Sigmoid colon (tissue), 7 donors: ENCODE results near the gene LRRC56. TPM values are rescaled to one million over a fixed set of nuclear protein-coding genes. Genes with fewer than 3 reads are reported as not detected.

Source experiments
- DNase-seq: peaks from one replicate; pipeline ENCODE4 v3.0.0-alpha.2; 2019
- H3K27ac ChIP-seq, 4 donors: fragments of 200-600 bp; sonication (generic); one replicate each; pipeline ENCODE4 v1.5.1; 2016 to 2019; ENCODE audit warnings: mild to moderate bottlenecking in 1 of 4
- H3K27me3 ChIP-seq, 3 donors: fragments of 200-600 bp; sonication (generic); one replicate each; pipeline ENCODE4 v1.5.1; 2019; ENCODE audit warnings: mild to moderate bottlenecking in 1 of 3
- H3K36me3 ChIP-seq, 4 donors: fragments of 200-600 bp; sonication (generic); one replicate each; pipeline ENCODE4 v1.5.1; 2016 to 2019
- H3K4me1 ChIP-seq, 4 donors: fragments of 200-600 bp; sonication (generic); one replicate each; pipeline ENCODE4 v1.5.1; 2017 to 2019
- H3K4me3 ChIP-seq, 4 donors: fragments of 200-600 bp; sonication (generic); one replicate each; pipeline ENCODE4 v1.5.1; 2017 to 2019; ENCODE audit warnings: mild to moderate bottlenecking in 2 of 4, moderate library complexity in 1 of 4
- H3K9me3 ChIP-seq, 4 donors: fragments of 200-600 bp in 3 of 4; sonication (generic) in 3 of 4; one replicate each; pipeline versions ENCODE4 v1.5.1 to v1.6.1; 2013 to 2019
- CTCF ChIP-seq, 4 experiments: fragments of 450-650 bp in 3 of 4; fragments of 200-600 bp in 1 of 4; IDR thresholded peaks; one replicate each; pipeline ENCODE4 v1.5.1; 2016 to 2019; ENCODE audit warnings: antibody characterized with exemption in 4 of 4, mild to moderate bottlenecking in 3 of 4, moderate library complexity in 2 of 4
- EP300 ChIP-seq, 4 donors: sonication (generic); formaldehyde crosslinking; IDR thresholded peaks; one replicate each; pipeline ENCODE4 v1.6.1; 2017; ENCODE audit warnings: antibody characterized with exemption in 4 of 4
- POLR2A ChIP-seq, 2 donors: fragments of 450-650 bp; IDR thresholded peaks; one replicate each; pipeline ENCODE4 v1.6.1; 2016; ENCODE audit warnings: antibody characterized with exemption in 2 of 2, mild to moderate bottlenecking in 2 of 2, moderate library complexity in 2 of 2
- POLR2AphosphoS5 ChIP-seq, 4 donors: sonication (generic); formaldehyde crosslinking; IDR thresholded peaks; one replicate each; pipeline ENCODE4 v1.6.1; 2017; ENCODE audit warnings: antibody characterized with exemption in 4 of 4
- WGBS, 2 donors: extraction: QIAGEN DNeasy Blood & Tissue Kit; methylation state at CpG; one replicate each; pipeline ENCODE4 v1.1.7; 2013; 5-methylcytosine and 5-hydroxymethylcytosine counted together
- intact Hi-C: fragments of 100-400 bp; cut with DNase I; formaldehyde crosslinking; loops from one replicate; pipeline ENCODE4 v1.15.1; 2023
- polyA plus RNA-seq, 3 donors: library from polyadenylated mRNA; stranded (reverse); fragments of 200-250 nt; gene quantifications; one replicate each; pipeline ENCODE4 v1.2.3, GENCODE V29; 2013
- total RNA-seq, 4 donors: library from RNA; depleted of rRNA; stranded (reverse); fragments of >200 nt; gene quantifications; one replicate each; pipeline ENCODE4 v1.1.0, GENCODE V29; 2016
- donor health status: healthy with polysubstance abuse.
- donor health status: Bipolar disorder and iron deficiency.
- donor health status: healthy.

Gene LRRC56
- total and polyA plus RNA-seq, 7 donors: 0.14 to 5.9 (median 4.1) TPM; not detected in 3

GRCh38 chr11:565921-566509, 28.7 kb downstream of the LRRC56 start:
- TF ChIP-seq CTCF (IDR thresholded peaks at IDR 0.05) (no peak), POLR2A (IDR thresholded peaks at IDR 0.05) (no peak), POLR2AphosphoS5 (IDR thresholded peaks at IDR 0.05) (no peak), EP300 (IDR thresholded peaks at IDR 0.05) (no peak)
- 81 to 85% methylated on average over 12 of the region's 12 CpGs for WGBS, 2 donors
- Histone ChIP-seq H3K27me3 (peaks cover 0 to 7% (median 0%) of the 10 kb centered on the region in 3 donors), H3K36me3 (no peaks in the 10 kb centered on the region), H3K9me3 (no peaks in the 10 kb centered on the region), H3K4me3 (no peak overlapping the region), H3K4me1 (peaks cover 0 to 24% (median 22%) of the 10 kb centered on the region in 4 donors), H3K27ac (no peak overlapping the region)
- DNase-seq: no peak
- intact Hi-C loops: no loop called here

- TF ChIP-seq EP300 (IDR thresholded peaks at IDR 0.05): no peak
- no peak for TF ChIP-seq CTCF (IDR thresholded peaks at IDR 0.05)
- Histone ChIP-seq H3K27ac (peak overlapping the region in 3 of 4 donors; percentile 68 to 87 (median 79)), H3K4me3 (no peak overlapping the region), H3K9me3 (no peaks in the 10 kb centered on the region), H3K36me3 (no peaks in the 10 kb centered on the region), H3K4me1 (peaks cover 0 to 16% (median 14%) of the 10 kb centered on the region in 4 donors), H3K27me3 (no peaks in the 10 kb centered on the region)
- WGBS, 2 donors: 82 to 92% methylated on average over 18 of the region's 18 CpGs
- no peak for DNase-seq
- intact Hi-C loops: no loop called here
These were observed 29.8 kb downstream of the LRRC56 start for GRCh38 chr11:567011-567628.

- TF ChIP-seq EP300 (IDR thresholded peaks at IDR 0.05) (no peak), POLR2AphosphoS5 (IDR thresholded peaks at IDR 0.05) (no peak), POLR2A (IDR thresholded peaks at IDR 0.05) (no peak), CTCF (IDR thresholded peaks at IDR 0.05) (no peak)
- 15 to 27% methylated on average over 41 of the region's 41 CpGs for WGBS, 2 donors
- no peaks in the 10 kb centered on the region for H3K36me3 ChIP-seq
- peak overlapping the region; percentile 68 to 87 (median 76) for H3K27ac ChIP-seq
- H3K9me3 ChIP-seq: no peaks in the 10 kb centered on the region
- H3K27me3 ChIP-seq: no peaks in the 10 kb centered on the region
- H3K4me3 ChIP-seq: peak overlapping the region; percentile 37 to 78 (median 62)
- H3K4me1 ChIP-seq: peaks cover 0 to 16% (median 14%) of the 10 kb centered on the region in 4 donors
- DNase-seq: no peak
- intact Hi-C loops: loop anchor here (2.0 kb wide), 1 partner anchor 61 kb away; the partner anchor contains the start of gene RNH1
These were observed 30.4 kb downstream of the LRRC56 start for GRCh38 chr11:567629-568292.

GRCh38 chr11:568306-569157, 31.2 kb downstream of the LRRC56 start:
- no peaks in the 10 kb centered on the region for H3K9me3 ChIP-seq
- H3K27ac ChIP-seq: peak overlapping the region; percentile 68 to 87 (median 76)
- intact Hi-C loops: loop anchor here (2.0 kb wide), 1 partner anchor 62 kb away; the partner anchor contains the start of gene RNH1
- no peaks in the 10 kb centered on the region for H3K27me3 ChIP-seq
- H3K36me3 ChIP-seq: no peaks in the 10 kb centered on the region
- peak overlapping the region; percentile 56 to 78 (median 62) for H3K4me3 ChIP-seq
- DNase-seq: peak; percentile 96
- no peak for TF ChIP-seq CTCF (IDR thresholded peaks at IDR 0.05)
- peak in 3 of 4 donors; percentile 6 to 60 (median 57) for TF ChIP-seq POLR2AphosphoS5 (IDR thresholded peaks at IDR 0.05)
- WGBS, 2 donors: 1% methylated on average over 123 of the region's 123 CpGs
- H3K4me1 ChIP-seq: peaks cover 0 to 16% (median 14%) of the 10 kb centered on the region in 4 donors
